DND-41 (cell line): ENCODE measurements around the gene CACUL1.

ENCODE experiments used
- ATAC-seq: fragments of 200-7000 bp; cut with Tn5 transposase; 3 replicates; pipeline ENCODE4 v1.9.1; 2021; ENCODE audit warnings: low read depth; ENCODE audit not compliant: insufficient read depth
- DNase-seq: peaks from one replicate; pipeline ENCODE4 v3.0.0-alpha.2; 2020
- H2AFZ ChIP-seq: 2 replicates; pipeline ENCODE4 v1.6.0; 2012; ENCODE audit warnings: low read depth, low read length
- H3K27ac ChIP-seq: 2 replicates; pipeline ENCODE4 v1.5.1; 2012; ENCODE audit warnings: low read length, inconsistent platforms
- H3K27me3 ChIP-seq: fragments of 200-600 bp; sonication (generic); 2 replicates; pipeline ENCODE4 v1.6.0; 2012; ENCODE audit warnings: low read length, mild to moderate bottlenecking, inconsistent platforms; ENCODE audit not compliant: insufficient read depth, poor library complexity
- H3K36me3 ChIP-seq: 2 replicates; pipeline ENCODE4 v1.5.1; 2012; ENCODE audit warnings: low read length, inconsistent platforms; ENCODE audit not compliant: insufficient read depth
- H3K4me1 ChIP-seq: 2 replicates; pipeline ENCODE4 v1.5.1; 2012; ENCODE audit warnings: mild to moderate bottlenecking, low read length; ENCODE audit not compliant: insufficient read depth
- H3K4me2 ChIP-seq: 2 replicates; pipeline ENCODE4 v1.6.0; 2012; ENCODE audit warnings: mild to moderate bottlenecking, moderate library complexity, low read length, inconsistent platforms; ENCODE audit not compliant: insufficient read depth
- H3K4me3 ChIP-seq, 2 experiments: fragments of 200-600 bp in 1 of 2; shearing (Covaris generic) in 1 of 2; 2 replicates each; pipeline ENCODE4 v1.5.1; 2012 to 2016; ENCODE audit warnings: inconsistent platforms in 2 of 2, low read length in 2 of 2, mild to moderate bottlenecking in 2 of 2, low read depth in 1 of 2, moderate library complexity in 1 of 2
- H3K79me2 ChIP-seq: 2 replicates; pipeline ENCODE4 v1.6.0; 2012; ENCODE audit warnings: low read length, inconsistent platforms; ENCODE audit not compliant: insufficient read depth
- H3K9ac ChIP-seq: 2 replicates; pipeline ENCODE4 v1.6.0; 2012; ENCODE audit warnings: low read depth, mild to moderate bottlenecking, inconsistent platforms, low read length, moderate library complexity
- H3K9me3 ChIP-seq: 2 replicates; pipeline ENCODE4 v1.5.1; 2012; ENCODE audit warnings: low read length, moderate library complexity, mild to moderate bottlenecking, inconsistent platforms; ENCODE audit not compliant: insufficient read depth, severe bottlenecking
- H4K20me1 ChIP-seq: 2 replicates; pipeline ENCODE4 v1.6.0; 2012; ENCODE audit warnings: low read length; ENCODE audit not compliant: insufficient read depth
- EZH2 ChIP-seq: IDR thresholded peaks from 3 replicates; pipeline ENCODE4 v1.6.1; 2012; ENCODE audit warnings: borderline replicate concordance, low read depth, mild to moderate bottlenecking, moderate library complexity, low read length, inconsistent platforms; ENCODE audit not compliant: severe bottlenecking
- TF ChIP-seq, protein P1 (sequence below): IDR thresholded peaks from 2 replicates; pipeline ENCODE4 v1.5.1; 2012; ENCODE audit warnings: borderline replicate concordance, low read length, moderate library complexity, mild to moderate bottlenecking; ENCODE audit not compliant: poor library complexity, severe bottlenecking; ENCODE audit errors: extremely low read depth

Gene CACUL1

DNA sequence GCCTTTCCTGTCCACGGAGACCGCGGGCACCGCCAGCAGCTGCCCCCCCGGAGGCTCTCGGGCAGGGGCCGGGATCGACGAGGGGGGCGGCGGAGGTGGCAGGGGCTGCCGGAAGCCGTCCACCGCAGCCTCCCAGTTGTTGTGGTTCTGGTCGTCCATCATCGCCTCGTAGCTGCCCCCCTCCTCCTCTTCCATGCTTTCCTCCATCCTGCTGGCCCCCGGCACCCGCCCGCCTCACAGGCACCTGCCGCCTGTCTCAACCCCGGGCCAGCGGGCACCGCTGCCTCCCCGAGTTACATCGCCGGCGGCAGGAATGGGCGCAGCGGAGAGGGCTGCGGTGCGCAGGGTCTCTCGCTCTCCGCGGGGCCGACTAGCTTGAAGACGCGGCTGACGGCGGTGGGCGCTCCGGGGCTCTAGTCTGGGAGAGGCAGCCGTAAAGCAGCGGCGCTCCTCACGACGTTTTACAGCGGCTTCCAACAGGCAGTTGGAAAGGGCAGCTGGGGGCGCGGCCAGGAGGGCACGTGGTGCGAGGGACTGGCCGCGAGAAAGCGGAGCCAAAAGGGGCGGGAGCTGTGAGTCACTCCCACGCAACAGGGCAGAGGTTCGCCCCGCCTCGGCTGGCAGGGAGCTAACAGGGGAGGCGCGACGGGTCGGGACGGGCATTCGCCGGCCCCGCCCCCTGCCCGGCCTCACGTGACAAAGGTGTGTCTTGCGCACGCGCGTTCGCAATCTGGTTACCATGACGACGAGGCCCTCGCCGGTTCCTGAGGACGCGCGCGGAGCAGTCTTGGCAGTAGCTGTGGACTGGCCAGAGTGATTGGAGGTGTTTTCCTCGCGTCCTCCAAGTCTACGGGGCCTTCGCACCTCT lies at the start of gene CACUL1:
Gene CACUL1, minus strand, starts transcription at position 415 of the 868 bp plus-strand sequence. Its CDS starts 208 bp downstream, at position 207.
- Histone ChIP-seq H3K79me2 (peaks cover 49% of the 10 kb centered on the region), H4K20me1 (peaks cover 35% of the 10 kb centered on the region), H2AFZ (peak within 1 kb of the TSS; percentile 97)

DNA sequence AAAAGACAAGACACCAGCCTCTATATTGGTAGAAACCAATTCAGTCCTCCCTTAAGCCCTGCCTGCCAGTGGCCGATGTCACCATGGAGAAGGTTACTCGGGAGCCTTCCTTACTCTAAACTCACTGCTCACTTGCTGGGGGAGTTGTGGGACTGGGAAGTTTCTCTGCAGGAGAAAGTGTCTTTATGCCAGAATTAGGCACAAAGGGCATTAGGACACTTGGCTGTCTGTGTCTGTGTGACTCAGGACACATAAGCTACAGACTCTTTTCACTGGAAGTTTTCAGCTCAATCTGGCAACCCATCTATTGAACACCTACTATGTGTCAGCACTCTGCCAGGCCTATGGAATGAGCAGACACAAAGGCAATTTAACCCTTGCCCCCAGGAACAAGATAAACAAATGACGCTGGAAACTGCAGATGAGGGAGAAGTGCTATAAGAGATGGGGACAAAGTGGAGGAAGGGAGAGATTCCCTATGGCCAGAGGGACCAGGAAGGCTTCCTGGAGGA lies 49.5 kb upstream of the CACUL1 start:
- H3K27me3 ChIP-seq, result peaks cover 10% of the 10 kb centered on the region
- DNase-seq, result no peak
- TF ChIP-seq EZH2, result no peak
- TF ChIP-seq, protein P1, sequence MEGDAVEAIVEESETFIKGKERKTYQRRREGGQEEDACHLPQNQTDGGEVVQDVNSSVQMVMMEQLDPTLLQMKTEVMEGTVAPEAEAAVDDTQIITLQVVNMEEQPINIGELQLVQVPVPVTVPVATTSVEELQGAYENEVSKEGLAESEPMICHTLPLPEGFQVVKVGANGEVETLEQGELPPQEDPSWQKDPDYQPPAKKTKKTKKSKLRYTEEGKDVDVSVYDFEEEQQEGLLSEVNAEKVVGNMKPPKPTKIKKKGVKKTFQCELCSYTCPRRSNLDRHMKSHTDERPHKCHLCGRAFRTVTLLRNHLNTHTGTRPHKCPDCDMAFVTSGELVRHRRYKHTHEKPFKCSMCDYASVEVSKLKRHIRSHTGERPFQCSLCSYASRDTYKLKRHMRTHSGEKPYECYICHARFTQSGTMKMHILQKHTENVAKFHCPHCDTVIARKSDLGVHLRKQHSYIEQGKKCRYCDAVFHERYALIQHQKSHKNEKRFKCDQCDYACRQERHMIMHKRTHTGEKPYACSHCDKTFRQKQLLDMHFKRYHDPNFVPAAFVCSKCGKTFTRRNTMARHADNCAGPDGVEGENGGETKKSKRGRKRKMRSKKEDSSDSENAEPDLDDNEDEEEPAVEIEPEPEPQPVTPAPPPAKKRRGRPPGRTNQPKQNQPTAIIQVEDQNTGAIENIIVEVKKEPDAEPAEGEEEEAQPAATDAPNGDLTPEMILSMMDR, result no peak

More for the DNA sequence above, at the start of gene CACUL1:
- no peaks in the 10 kb centered on the region for H3K9me3 ChIP-seq
- peak within 1 kb of the TSS; percentile 95 for H3K27ac ChIP-seq
- H3K27me3 ChIP-seq, result no peaks in the 10 kb centered on the region
- H3K4me2 ChIP-seq, result peak within 1 kb of the TSS; percentile 78
- H3K36me3 ChIP-seq, result peaks cover 5% of the 10 kb centered on the region; the same call in 1 of the 2 replicates
- peak; percentile 100 for DNase-seq
- peaks cover 32% of the 10 kb centered on the region for H3K4me1 ChIP-seq
- no peak for TF ChIP-seq EZH2
- TF ChIP-seq, protein P1, result no peak
- peak; percentile 95 for ATAC-seq
- peak within 1 kb of the TSS; percentile 80 to 97 for H3K4me3 ChIP-seq
- H3K9ac ChIP-seq, result peak within 1 kb of the TSS; percentile 95

DNA sequence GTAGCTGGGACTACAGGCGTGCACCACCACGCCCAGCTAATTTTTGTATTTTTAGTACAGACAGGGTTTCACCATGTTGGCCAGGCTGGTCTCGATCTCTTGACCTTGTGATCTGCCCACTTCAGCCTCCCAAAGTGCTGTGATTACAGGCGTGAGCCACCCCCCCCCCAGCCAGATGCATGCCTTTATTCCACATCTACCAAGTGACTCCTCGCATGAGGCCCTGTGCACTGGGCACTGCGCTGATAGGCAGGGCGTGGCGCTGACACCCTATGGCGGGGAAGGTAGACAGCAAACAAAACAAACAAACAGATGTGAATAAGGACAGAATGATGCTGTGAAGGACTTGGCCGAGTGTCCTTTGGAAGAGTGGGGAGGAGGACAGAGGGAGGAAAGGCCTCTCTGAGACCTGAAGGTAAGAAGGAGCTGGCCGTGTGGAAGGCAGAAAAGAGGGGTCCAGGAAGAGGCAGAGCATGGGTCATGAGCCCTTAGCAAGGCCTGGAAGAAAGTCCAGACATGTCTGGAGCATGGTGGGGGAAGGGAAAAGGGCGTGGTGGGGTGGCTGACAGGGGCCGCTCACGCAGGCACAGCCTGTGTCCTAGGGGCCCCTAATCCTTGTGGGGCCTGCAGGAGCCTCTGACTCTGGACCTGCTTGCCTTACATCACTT lies 47.5 kb upstream of the CACUL1 start:
- Histone ChIP-seq H3K9me3 (no peaks in the 10 kb centered on the region), H4K20me1 (no peaks in the 10 kb centered on the region), H3K4me2 (no peak overlapping the region), H3K4me3 (no peak overlapping the region), H2AFZ (no peak overlapping the region), H3K36me3 (no peaks in the 10 kb centered on the region), H3K27me3 (peaks cover 19% of the 10 kb centered on the region), H3K4me1 (no peaks in the 10 kb centered on the region), H3K27ac (no peak overlapping the region), H3K79me2 (no peaks in the 10 kb centered on the region), H3K9ac (no peak overlapping the region)
- DNase-seq (no peak), ATAC-seq (no peak)
- TF ChIP-seq, protein P1, result no peak
- no peak for TF ChIP-seq EZH2

More for the DNA sequence above, 49.5 kb upstream of the CACUL1 start:
- H3K4me1 ChIP-seq, result no peaks in the 10 kb centered on the region
- H3K4me2 ChIP-seq, result no peak overlapping the region
- H3K9ac ChIP-seq, result no peak overlapping the region
- H3K27ac ChIP-seq, result no peak overlapping the region
- H4K20me1 ChIP-seq, result no peaks in the 10 kb centered on the region; the same call in 1 of the 2 replicates
- H3K9me3 ChIP-seq, result no peaks in the 10 kb centered on the region
- no peaks in the 10 kb centered on the region for H3K79me2 ChIP-seq
- no peak overlapping the region for H3K4me3 ChIP-seq
- ATAC-seq, result no peak
- no peaks in the 10 kb centered on the region for H3K36me3 ChIP-seq
- H2AFZ ChIP-seq, result no peak overlapping the region
